NK-92 treated with Interleukin-12 subunit alpha and Interleukin-12 subunit beta, amount 100 ng/mL, for 24 hours (cell line): Measurements from ENCODE around the gene TSHZ1.

Source experiments
- DNase-seq: peaks from one replicate; lab custom pipeline; 2025; lab: John Stamatoyannopoulos, UW

The TSHZ1 gene

DNA sequence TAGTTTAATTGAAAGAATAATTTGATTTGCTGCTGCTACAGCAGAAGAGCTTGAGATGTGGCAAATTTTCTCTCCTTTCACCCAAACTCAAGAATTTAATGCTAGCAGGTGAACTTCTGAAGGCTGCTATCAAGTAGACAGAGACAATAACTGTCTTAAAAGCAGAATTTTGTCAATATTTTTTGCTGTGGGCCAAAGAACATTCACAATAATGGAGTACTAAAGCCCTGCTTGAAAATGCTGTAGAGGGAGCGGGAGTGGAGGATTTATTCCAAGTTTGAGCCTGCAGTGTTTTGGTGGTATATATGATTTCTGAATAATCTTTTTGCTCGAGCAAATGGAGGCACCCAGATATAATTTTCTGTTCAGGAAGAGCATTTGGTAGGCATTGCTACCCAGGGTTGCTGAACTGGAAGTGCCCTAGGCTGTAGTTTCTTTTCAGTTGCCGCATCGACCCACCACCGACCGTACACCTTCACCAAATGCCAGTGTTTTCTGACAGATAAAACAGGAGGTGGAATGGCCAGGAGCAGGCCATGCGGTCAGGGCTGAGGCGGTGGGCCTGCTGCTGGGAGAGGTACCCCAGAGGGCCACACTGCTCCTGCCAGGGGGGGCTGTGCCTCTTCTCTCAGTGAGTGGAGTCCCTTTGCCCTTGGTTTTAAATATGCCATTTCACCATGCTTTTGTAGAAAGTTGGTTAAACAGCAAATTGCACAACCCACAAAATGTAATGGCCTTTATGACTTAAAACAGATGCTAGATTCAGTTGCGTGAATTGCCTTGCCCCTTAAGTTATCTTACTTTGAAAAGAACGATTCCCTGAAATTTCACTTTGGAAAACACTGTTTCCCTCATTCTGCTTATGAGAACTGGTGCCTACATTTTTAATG, 36.4 kb downstream of the TSHZ1 start:
- DNase-seq = no peak

DNA sequence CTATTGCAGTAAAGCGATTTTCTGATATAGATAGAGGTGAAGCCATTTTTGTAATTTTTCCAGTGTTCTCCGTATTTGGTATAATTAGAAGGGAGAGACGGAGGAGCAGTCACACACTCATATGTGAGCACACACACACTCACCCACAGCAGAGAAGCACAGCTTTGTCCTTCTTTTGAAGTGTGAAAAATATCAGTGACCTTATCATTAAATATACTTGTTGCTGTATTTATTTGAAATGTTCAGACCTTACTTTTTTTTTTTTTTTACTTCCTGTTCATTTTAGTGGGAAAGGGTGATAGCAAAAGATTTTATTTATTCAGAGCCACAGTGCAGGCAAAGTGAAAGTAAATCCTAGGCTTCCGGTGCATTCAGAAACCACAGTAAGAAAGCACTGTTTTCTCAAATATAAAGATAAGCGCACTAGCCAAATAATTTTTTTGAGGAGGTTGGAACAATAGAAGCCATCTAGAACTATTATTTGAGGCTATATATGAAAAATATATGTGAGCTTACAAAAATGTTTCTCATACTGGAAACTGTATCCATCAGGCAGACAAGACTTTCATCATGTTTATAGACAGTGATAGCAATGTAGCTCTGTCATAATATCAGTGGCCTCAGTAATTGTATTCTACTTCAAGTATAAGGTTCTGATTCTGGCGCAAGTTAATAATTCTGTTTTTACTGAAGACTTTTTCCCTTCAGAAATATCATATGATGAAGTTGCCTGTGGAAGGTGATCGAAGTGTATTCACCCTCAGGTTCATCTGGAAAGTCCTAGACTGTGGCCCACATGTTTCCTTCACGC, 37.2 kb downstream of the TSHZ1 start:
- DNase-seq = no peak

DNA sequence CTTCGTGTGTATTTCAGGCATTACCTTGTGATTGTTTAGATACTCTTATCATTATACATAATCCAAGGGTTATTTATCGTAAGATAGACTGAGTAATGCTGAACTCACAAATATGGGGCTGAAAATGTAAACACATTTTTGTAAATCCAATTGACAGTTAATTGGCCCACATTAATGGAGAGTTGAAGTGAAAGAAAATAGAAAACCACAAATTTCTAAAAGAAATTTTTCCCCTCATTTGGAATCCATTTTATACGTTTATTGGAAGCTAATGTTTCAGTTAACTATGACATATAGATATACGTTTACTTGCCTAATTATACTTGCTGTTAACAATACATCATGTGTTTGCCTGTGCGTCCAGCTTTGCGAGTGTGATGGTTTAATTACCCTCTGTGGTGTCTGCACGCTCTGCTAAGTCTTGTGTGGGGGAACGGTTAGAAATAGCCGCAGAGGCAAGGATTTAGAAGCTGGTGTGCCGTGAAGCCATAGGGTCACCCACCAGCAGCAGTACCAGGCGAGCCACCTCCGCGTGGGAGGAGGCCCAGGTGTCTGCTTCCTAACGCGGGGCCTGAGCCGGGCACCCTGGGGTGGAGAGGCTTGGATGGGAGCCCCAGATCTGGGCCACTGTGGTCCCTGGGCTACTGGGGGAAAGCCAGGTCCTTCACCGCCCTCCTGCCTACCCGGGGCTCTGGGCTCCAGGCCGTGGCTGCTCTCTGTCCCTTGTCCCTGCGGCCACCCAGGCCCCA, 38.0 kb downstream of the TSHZ1 start:
- DNase-seq = no peak

DNA sequence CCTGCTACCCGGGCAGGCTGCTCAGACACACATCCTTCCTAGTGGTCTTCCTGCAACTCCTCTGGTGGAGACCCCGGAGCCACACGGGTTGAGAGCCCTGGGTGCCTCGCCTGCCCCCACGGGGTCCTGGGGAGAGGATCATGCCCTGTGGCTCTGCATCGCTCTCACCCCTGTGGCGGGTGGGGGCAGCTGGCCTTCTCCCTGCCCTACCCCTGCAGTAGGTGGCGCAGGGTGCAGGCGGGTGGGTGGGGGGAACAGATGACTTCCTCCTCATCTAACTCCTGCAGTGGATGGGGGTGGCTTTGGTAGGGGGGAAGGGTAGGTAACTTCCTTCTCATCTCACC, 38.5 kb downstream of the TSHZ1 start:
- DNase-seq = no peak

DNA sequence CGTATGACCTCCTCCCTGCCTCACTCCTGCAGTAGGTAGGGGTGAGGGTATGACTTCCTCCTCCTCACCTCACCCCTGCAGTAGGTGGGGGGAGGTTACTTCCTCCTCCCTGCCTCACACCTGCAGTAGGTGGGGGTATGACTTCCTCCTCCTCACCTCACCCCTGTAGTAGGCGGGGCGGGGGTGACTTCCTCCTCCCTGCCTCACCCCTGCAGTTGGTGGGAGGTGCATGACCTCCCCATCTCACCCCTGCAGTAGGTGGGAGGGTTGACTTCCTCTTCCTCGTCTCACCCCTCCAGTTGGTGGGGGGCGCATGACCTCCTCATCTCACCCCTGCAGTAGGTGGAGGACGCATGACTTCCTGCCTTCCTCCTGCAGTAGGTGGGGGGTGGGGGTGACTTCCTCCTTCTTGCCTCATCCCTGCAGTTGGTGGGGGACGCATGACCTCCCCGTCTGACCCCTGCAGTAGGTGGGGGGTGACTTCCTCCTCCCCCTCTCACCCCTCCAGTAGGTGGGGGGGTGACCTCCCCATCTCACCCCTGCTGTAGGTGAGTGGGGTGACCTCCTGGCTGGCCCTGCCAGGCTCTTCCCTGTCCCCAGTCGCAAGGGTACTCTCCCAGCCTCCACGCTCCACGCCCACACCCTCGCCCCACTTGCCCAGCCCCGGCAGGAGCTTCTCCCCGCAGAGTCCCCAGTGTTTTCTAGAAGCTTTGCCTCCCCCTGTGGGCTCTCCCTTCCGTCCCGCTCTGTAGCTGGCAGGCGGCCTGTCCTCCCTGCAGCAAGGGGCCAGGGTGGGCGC, 39.3 kb downstream of the TSHZ1 start:
- no peak for DNase-seq

DNA sequence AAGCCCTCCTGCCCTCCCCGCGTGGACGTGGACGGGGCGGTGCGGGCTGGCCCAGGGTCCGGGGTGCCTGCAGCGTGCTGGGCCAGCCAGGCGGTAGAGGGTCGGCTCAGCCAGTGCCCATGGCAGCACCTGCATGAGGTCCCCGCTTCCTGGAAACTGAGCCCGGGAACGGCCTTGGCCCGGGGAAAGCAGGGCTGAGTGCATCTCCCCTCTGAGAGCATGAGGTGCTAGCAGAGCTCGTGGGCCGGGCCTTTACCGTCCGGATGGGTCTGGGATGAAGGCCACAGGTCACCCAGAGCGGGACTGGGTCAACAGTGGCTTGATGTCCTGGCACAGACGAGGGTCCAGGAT, 39.8 kb downstream of the TSHZ1 start:
- DNase-seq = no peak

DNA sequence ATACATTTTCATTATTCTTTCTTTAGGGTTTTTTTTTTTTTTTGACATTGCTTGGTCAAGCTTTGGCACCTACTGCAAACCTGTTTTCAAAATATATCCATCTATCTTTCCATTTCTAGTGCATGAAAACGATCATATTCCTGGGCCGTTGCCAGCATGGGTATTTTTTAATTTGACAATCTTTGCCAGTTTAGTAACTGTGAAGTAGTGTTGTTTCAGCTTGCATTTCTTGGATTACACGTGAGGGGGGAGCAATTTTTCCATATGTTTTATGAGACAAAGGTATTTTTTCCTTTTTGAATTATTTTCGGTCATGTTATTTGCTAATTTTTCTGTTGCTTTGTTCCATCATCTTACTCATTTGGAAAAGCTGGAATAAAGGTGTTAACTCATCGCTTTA, 40.9 kb downstream of the TSHZ1 start:
- no peak for DNase-seq

DNA sequence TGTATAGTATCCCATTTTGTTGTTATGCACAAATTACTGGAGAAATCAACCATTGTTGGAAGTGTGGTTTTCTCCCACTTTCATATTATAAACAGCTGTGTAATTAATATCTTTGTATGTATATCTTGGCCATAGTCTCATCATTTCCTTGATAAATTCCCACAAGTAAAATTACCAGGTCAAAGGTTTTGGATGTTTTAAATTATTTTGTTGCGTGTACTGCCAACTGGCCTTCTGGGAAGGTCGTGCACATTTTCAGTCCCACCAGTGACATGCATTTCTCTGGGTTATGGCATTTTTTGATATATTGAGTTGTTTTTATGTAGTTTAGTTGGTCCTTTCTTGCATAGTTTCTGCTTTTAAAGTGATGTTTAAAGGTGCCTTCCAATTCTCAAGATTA, 41.5 kb downstream of the TSHZ1 start:
- DNase-seq = no peak

DNA sequence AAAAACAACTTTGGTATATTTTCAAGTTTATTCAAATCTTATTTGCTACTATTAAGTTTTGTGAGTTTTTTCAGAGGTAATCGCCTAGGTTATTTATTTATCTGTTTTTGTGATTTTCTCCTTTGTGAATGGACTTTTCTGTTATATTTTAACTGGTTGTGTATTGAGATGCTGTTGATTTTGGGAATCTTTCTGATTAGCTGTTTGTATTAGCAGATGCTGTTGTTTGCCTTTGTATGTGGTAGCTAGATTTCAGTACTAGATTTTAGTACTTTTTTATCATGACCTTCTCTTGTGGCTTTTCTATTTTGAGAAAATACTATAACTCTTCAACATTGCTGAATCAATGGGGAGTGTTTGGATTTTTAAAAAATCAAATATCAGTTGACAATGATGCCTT, 42.4 kb downstream of the TSHZ1 start:
- DNase-seq = no peak

DNA sequence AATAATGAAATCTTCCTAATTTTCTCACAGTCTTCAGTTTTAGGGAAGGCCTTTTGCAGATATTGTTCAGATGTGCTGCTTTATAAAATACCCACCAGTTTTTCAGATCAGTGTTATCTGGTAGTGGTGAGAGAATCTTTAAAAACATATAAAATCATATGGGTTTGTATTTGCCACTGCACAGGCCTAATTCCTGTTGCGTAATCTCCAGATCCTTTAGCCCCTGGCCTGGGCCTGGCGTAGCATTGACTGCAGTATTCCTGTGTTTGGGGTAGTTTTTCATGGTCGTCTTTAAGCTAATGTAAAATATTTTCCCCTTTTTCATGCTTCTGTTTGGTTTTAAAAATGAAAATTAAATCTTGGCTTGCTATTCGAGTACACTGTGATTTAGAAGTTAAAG, 43.2 kb downstream of the TSHZ1 start:
- DNase-seq = no peak

DNA sequence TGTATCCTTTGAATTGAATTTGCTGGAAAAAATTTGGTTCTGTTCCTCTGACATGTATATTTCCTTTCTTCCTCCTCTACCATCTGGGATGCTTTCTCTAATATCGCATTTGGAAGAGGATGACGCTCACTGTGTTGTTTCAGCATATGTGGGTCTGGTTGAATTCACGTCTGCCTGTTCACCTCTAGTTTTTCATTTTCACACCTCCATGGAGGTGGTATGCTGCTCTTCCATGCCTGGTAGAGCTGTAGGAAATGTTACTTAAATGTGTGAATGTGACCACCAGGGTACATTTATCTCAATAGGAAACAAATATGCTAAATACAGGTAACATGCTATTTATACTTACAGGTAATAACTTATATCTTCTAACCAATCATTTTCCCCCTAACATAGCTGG, 44.5 kb downstream of the TSHZ1 start:
- no peak for DNase-seq

DNA sequence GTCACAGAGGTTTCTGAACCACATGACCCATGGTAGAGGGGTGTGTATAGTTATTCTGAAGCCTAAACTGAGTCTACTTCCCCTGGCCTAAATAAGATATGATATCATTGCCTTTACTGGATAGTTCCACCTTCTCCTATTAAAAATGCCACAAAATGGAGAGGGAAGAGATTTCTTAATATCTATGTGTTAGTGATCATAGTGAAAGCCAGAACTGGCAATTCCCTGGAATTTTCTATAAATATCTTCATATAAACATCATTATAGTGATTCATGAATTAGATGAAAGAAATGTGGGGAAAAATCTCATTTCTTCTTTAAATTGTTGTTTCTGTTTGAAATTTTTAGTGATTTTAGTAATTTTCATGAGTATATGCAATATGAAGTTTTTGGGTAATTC, 45.8 kb downstream of the TSHZ1 start:
- no peak for DNase-seq

DNA sequence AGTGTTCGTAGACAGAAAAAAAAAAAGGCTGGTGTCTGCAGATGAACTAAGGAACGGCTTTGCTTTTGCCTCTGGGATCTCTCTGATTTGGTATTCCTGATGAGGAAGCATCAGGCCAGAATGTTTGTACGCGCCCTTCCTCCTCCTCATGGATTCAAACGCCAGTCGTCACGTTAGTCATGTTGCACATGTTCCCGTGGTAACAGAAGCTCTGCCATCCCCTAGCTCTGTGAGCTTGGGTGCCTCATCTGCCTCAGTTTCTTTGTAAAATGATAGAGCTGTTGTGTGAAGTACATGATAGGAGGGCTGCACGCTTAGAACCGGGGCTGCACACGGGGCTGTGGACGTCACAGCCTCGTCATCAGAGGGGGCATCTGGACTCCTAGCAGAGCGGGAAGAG, 47.0 kb downstream of the TSHZ1 start:
- DNase-seq = no peak

DNA sequence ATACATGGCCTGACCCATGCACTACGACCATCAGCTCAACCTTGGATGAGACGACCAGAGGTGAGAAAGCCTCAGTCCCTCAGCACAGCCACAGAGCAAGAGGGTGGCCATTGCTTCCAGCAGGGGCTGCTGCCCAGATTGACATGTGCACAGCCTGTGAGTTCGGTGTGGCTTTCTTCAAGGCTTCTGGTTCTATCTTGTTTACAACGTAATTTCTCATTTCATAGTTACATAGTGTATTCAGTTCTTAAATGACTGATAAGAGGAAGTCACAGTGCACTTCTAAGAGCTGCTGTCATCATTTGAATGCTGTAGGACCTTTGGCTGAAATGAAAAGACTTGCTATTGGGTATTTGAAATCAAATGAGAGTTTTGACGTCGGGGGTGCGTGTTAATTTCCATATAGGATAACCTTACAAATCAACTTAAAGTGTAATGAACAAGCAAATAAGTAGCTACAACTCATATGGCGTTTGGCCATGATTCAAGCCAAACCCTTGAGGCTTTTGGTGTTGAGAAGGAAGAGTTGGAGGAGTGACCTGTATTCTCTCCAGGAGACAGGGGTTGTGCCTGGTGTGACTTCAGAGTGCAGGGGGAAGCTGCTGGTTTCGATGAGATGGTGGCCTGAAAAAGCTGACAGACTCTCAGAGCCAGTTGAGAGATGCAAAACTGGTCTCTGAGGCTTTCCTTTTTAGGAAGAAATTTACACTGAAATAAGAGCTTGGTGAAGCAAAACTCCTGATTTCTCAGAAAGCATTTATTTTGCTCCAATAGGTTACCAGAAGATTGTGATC, 51.0 kb downstream of the TSHZ1 start:
- no peak for DNase-seq

DNA sequence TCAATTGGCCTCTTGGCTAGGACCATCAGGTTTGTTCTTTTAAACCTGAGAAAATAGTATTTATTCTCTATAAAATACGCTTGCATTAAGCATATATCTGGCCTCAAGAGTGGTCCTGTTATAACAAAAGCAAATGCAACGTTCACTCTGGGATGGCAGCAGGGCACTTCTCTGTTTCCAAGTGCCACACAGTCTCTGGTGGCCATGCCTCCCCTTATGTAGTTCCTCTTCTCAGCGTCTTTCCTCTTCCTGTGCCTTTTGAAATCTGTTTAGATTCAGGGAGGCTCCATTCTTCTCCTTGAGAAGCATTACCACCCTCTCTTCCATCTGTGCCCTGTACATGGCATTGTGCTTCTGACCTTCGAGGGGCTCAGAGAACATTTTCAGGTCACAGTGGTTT, 51.9 kb downstream of the TSHZ1 start:
- no peak for DNase-seq

DNA sequence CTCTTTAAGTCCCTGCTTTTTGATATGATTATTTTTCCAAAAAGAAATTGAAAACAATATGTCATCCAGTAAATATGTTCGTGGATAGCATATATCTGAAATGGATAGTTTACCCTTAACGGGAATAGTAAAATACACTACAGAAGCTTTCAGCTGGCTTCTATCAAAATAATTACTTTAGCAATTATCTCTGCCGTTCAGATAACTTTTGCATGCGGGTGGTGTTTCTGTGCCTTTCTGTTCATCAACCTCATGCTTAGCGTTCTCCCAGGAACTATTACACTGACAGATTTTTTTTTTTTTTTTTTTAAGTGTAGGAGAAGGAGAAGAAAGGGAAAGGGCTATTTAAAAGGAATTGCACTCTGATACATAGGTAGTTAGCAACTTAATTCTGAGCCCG, 53.6 kb downstream of the TSHZ1 start:
- DNase-seq = no peak

DNA sequence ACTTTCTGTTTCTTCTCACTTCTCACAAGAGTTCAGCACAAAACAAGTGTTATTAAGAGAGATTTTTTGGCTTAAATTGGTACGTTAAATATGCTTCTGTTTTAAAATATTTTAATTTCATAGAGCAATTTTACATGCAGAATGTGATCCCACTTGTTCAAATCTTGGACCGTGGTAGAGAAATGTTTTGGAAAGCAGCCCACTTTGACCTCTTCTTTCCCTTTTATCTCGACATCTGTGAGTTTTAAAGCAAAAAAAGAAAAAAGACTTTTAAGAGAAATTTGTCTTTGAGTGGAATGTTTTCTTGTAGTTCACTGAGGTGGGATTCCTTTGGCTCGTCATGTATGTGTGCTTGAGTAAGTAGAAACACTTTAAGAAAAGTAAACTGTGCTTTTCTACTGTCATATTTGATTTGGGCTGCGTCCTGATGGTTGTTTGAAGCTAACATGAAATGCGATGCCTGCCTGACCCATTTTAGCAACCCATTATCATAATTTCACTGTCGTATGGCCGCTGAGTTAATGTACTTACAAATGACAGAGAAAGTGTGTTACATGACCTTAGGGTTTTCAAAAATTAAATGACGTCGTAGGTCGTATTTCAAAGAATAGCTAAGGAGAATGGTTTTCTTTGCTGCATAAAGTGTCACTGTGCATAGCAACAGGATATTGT, 54.5 kb downstream of the TSHZ1 start:
- DNase-seq = no peak

DNA sequence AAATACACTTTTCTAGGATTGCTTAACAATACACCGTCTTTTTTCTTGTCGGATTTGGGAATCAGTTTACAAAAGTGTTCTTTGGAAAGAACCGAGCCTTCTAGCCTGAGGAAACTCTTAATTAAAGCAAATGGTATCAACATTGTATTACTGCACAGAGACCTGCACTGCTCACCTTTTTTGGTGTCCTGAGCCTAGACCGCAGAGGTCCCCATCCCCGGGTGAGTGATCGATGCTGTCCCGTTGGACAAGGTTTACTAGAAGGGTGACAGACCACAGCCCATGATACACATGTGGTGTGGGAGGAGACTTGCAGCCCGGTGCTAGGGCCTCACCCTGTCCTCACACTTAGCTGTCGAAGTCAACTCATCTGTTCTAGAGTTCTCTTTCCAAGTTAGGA, 55.3 kb downstream of the TSHZ1 start:
- no peak for DNase-seq

DNA sequence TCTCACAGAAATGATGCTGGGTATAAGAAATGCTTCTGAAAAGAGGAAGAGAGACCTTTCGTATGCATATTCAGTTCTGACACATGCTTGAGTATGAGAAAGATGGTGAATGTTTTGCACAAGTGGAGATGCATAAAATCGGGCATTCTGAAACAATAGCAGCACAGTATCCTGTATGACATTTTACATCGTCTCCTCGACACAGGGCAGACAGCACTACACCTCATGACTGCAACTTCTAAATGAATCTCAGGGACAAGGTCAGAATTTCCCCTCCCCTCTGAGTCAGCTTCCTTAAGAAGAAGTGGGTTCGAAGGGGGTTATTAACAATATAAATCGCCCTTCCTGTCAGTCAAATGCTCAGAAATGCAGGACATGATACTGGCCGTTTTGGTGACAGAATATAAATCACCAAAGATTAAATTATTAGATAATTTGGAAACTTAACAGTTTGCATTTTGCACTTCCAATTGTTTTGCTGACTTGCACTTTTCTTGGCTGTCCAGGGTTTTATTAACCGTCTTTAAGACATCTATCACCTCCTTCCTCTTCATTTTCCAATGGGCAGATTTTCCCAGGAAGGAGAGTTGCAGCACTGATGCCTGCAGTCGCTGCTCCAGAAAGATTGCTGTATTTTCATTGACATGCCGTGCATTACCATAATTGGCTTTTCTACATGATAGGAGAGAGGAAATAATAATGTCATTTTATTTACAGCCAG, 57.2 kb downstream of the TSHZ1 start:
- no peak for DNase-seq

DNA sequence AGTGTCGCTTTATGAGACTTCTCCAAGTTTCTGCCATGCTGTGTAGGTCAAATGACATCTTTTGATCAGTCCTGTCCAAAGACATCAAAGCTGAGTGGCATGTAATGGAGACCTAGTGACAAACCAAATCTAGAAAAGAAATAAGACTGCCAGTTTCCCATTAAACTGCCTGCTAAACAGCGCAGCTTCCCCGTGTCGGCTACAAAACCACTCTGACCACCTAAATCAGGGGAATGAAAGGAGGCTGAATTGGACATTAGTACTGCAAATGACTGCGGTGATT, 57.7 kb downstream of the TSHZ1 start:
- no peak for DNase-seq
